ENCODE results near the gene LYPD6B.

The LYPD6B gene

DNA sequence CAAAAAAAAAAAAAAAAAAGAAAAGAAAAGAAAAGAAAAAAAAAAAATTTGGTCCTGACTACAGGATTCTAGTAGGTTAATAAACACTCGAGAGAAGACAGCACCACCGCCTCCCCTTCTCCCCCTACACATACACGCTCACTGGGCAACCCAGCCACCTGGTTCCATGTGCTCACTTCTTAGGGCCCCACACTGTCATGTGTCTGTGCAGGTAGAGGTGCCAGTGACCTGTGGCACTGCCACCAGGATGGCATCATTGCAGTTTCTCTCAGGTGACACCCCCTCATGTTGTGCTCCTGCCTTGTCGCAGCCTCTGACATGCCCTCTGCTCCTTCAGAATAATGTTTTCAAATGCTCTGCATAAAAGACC is 39.7 kb upstream of the LYPD6B start:
- H3K4me3 ChIP-seq (IDR thresholded peaks at IDR 0.05; ENCODE audit: insufficient read depth, low read depth, low read length) = no peak overlapping the region
- TF ChIP-seq, protein P1, sequence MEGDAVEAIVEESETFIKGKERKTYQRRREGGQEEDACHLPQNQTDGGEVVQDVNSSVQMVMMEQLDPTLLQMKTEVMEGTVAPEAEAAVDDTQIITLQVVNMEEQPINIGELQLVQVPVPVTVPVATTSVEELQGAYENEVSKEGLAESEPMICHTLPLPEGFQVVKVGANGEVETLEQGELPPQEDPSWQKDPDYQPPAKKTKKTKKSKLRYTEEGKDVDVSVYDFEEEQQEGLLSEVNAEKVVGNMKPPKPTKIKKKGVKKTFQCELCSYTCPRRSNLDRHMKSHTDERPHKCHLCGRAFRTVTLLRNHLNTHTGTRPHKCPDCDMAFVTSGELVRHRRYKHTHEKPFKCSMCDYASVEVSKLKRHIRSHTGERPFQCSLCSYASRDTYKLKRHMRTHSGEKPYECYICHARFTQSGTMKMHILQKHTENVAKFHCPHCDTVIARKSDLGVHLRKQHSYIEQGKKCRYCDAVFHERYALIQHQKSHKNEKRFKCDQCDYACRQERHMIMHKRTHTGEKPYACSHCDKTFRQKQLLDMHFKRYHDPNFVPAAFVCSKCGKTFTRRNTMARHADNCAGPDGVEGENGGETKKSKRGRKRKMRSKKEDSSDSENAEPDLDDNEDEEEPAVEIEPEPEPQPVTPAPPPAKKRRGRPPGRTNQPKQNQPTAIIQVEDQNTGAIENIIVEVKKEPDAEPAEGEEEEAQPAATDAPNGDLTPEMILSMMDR (conservative IDR thresholded peaks at IDR 0.05; ENCODE audit: low read depth, low read length) = no peak
- no peaks in the 10 kb centered on the region for H3K4me1 ChIP-seq (ENCODE audit: low read depth, poor library complexity, severe bottlenecking)
- H2AFZ ChIP-seq (ENCODE audit: low read depth) = no peak overlapping the region
- no peaks in the 10 kb centered on the region for H3K27me3 ChIP-seq (ENCODE audit: insufficient read depth, low read depth)
- H4K20me1 ChIP-seq (ENCODE audit: insufficient read depth) = no peaks in the 10 kb centered on the region
- H3K36me3 ChIP-seq (ENCODE audit: insufficient read depth) = no peaks in the 10 kb centered on the region
- no peak overlapping the region for H3K4me2 ChIP-seq
- no peaks in the 10 kb centered on the region for H3K79me2 ChIP-seq (ENCODE audit: insufficient read depth, low read depth)
- no peak overlapping the region for H3K9ac ChIP-seq
- H3K27ac ChIP-seq = no peak overlapping the region

DNA sequence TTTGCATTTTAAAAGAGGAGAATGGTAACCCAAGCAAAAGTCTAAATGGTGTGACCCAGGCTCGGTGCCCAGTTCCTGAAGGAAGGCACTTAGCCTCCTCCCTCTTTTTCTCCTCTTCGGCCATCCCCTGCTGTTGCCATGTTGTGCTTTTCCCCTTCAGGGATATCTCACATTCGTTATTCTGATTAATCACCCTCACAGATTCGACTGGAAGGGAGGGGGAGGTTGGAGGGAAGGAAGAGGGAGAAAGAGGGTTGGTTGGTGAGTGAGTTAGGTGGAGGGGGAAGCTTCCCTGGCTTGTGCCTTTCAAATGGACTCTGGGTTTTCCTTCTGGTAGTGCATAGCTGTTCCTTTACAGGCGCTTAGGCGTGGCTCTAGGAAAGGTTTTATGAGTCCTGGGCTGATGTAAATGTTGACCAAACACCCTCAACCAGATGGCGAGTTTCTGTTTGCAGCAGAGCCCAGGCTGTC is 39.0 kb upstream of the LYPD6B start:
- H3K4me3 ChIP-seq (IDR thresholded peaks at IDR 0.05; ENCODE audit: insufficient read depth, low read depth, low read length) = no peak overlapping the region
- no peak overlapping the region for H3K4me2 ChIP-seq
- no peak overlapping the region for H3K27ac ChIP-seq
- H3K9ac ChIP-seq = no peak overlapping the region
- no peaks in the 10 kb centered on the region for H3K79me2 ChIP-seq (ENCODE audit: insufficient read depth, low read depth)
- TF ChIP-seq, protein P1 (conservative IDR thresholded peaks at IDR 0.05; ENCODE audit: low read depth, low read length) = no peak
- H3K4me1 ChIP-seq (ENCODE audit: low read depth, poor library complexity, severe bottlenecking) = no peaks in the 10 kb centered on the region
- H4K20me1 ChIP-seq (ENCODE audit: insufficient read depth) = no peaks in the 10 kb centered on the region
- H2AFZ ChIP-seq (ENCODE audit: low read depth) = no peak overlapping the region
- no peaks in the 10 kb centered on the region for H3K36me3 ChIP-seq (ENCODE audit: insufficient read depth)
- H3K27me3 ChIP-seq (ENCODE audit: insufficient read depth, low read depth) = no peaks in the 10 kb centered on the region

DNA sequence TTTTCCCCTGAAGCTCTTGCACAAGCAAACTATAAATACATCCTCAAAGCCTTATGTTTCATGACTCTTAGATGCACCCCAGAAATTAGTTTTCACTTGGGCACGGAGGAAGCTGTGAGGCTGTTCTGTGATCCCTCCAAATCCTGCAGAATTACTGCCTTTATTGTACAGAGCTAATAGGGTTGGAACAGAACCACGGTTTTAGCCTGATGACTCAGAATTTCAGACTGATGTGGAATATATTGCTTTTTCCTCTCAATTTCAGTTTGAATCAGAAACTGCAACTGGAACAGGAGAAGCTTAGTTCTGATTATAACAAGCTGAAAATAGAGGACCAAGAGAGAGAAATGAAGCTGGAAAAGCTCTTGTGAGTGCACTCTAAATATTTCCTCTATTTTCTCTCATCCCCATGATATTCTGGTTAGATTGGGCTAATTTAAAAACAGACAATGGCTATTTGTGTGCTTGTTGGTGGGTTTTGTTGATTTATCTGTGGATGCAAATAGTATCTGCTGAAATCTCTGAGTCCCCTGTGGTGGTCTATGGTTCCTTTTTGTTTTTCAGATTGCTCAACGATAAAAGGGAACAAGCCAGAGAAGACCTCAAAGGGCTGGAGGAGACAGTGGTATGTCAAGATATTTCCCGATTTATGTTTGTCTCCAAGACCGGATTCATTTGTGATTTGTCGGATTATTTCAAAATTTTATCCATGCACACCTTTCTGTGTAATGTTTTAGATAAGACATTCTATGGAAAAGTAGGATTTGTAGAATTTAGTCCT is 38.2 kb upstream of the LYPD6B start:
- H3K4me1 ChIP-seq (ENCODE audit: low read depth, poor library complexity, severe bottlenecking) = no peaks in the 10 kb centered on the region
- no peak overlapping the region for H3K27ac ChIP-seq
- no peak overlapping the region for H3K4me3 ChIP-seq (IDR thresholded peaks at IDR 0.05; ENCODE audit: insufficient read depth, low read depth, low read length)
- TF ChIP-seq, protein P1 (conservative IDR thresholded peaks at IDR 0.05; ENCODE audit: low read depth, low read length) = no peak
- H3K27me3 ChIP-seq (ENCODE audit: insufficient read depth, low read depth) = no peaks in the 10 kb centered on the region
- H3K9ac ChIP-seq = no peak overlapping the region
- no peak overlapping the region for H2AFZ ChIP-seq (ENCODE audit: low read depth)
- no peaks in the 10 kb centered on the region for H3K79me2 ChIP-seq (ENCODE audit: insufficient read depth, low read depth)
- H3K4me2 ChIP-seq = no peak overlapping the region
- no peaks in the 10 kb centered on the region for H4K20me1 ChIP-seq (ENCODE audit: insufficient read depth)
- no peaks in the 10 kb centered on the region for H3K36me3 ChIP-seq (ENCODE audit: insufficient read depth)

DNA sequence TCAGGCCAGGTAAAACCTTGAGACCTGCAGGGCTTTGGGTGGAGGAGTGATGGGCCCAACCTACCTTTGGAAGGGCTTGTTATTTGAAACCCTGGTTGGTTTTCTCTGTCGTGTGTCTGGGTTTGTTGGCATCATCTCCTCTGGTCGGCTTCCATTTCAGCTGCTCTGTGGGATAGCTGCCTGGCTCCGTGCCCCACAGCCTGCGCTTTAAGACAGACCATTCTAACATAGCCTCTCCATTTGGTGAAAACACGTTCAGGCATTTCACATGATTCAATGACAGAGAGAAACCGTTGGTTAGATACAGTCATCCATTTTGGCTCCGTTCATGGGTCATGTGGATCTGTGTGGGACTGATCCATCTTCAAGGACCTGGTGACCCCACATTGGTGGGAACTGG is 37.0 kb upstream of the LYPD6B start:
- Histone ChIP-seq H4K20me1 (ENCODE audit: insufficient read depth) (no peaks in the 10 kb centered on the region), H3K27ac (no peak overlapping the region), H3K4me2 (no peak overlapping the region), H3K4me1 (ENCODE audit: low read depth, poor library complexity, severe bottlenecking) (no peaks in the 10 kb centered on the region), H3K79me2 (ENCODE audit: insufficient read depth, low read depth) (no peaks in the 10 kb centered on the region), H2AFZ (ENCODE audit: low read depth) (no peak overlapping the region), H3K36me3 (ENCODE audit: insufficient read depth) (no peaks in the 10 kb centered on the region), H3K27me3 (ENCODE audit: insufficient read depth, low read depth) (no peaks in the 10 kb centered on the region), H3K4me3 (IDR thresholded peaks at IDR 0.05; ENCODE audit: insufficient read depth, low read depth, low read length) (no peak overlapping the region), H3K9ac (no peak overlapping the region)
- TF ChIP-seq, protein P1 (conservative IDR thresholded peaks at IDR 0.05; ENCODE audit: low read depth, low read length) = no peak

Data from KMS-11 (cell line).